Measurements from ENCODE around the gene TBL1X. TPM values are rescaled to one million over a fixed set of nuclear protein-coding genes. Genes with fewer than 3 reads are reported as not detected.

The TBL1X gene
- total RNA-seq (2022): 15.0 and 21.7 TPM in 2 replicates
- Bru-seq, nascent RNA: percentile 67 among the genes with signal in this experiment
- BruChase-seq, experiment 1, labeled RNA remaining after a 6-hour chase: percentile 65 among the genes with signal in this experiment
- percentile 65 among the genes with signal in this experiment for BruChase-seq, experiment 2, labeled RNA remaining after a 2-hour chase
- long read RNA-seq, full-length matches to known transcripts: 5 of 21 reads
- long read RNA-seq, partial matches to known transcripts: 6 of 21 reads
- long read RNA-seq, other reads (novel, unspliced or antisense): 10 of 21 reads

GRCh38 chrX:9464435-9465371, at the start of gene TBL1X:
Gene TBL1X (plus strand): TSS chrX:9465058. CDS start chrX:9653587, 188,529 bp downstream.
- Mint-ChIP-seq H3K27me3 (ENCODE audit: insufficient read depth, unreplicated experiment) (no peaks in the 10 kb centered on the region), H3K9me3 (ENCODE audit: unreplicated experiment) (no peaks in the 10 kb centered on the region), H3K4me1 (ENCODE audit: insufficient read depth, unreplicated experiment) (peaks cover 14% of the 10 kb centered on the region), H3K36me3 (ENCODE audit: insufficient read depth, unreplicated experiment) (peaks cover 12% of the 10 kb centered on the region), H3K27ac (ENCODE audit: low read depth, unreplicated experiment) (no peak within 1 kb of the TSS), H3K4me3 (ENCODE audit: unreplicated experiment) (peak within 1 kb of the TSS; percentile 57)
- POLR2A ChIA-PET: interaction anchor here (0.6 to 0.9 kb wide), 2 partner anchors 112 to 300 kb away, joined by 3 read pairs; no protein-coding TSS in a partner anchor
- intact Hi-C loops (cut with micrococcal nuclease): no loop called here
- BruUV-seq (replicated peaks): no TSS peak
- CTCF ChIA-PET: interaction anchor here (1.0 kb wide), 1 partner anchor 438 kb away, joined by 3 read pairs; no protein-coding TSS in a partner anchor
- no peak for TF ChIP-seq CTCF (IDR thresholded peaks at IDR 0.05; ENCODE audit: unreplicated experiment)
- DNase-seq (ENCODE audit: unreplicated experiment): no peak

- Mint-ChIP-seq H3K4me3 (ENCODE audit: unreplicated experiment) (no peak overlapping the region), H3K27me3 (ENCODE audit: insufficient read depth, unreplicated experiment) (no peaks in the 10 kb centered on the region), H3K36me3 (ENCODE audit: insufficient read depth, unreplicated experiment) (peaks cover 4% of the 10 kb centered on the region), H3K4me1 (ENCODE audit: insufficient read depth, unreplicated experiment) (peaks cover 16% of the 10 kb centered on the region), H3K9me3 (ENCODE audit: unreplicated experiment) (peaks cover 7% of the 10 kb centered on the region), H3K27ac (ENCODE audit: low read depth, unreplicated experiment) (peak overlapping the region; percentile 85)
- no peak for TF ChIP-seq CTCF (IDR thresholded peaks at IDR 0.05; ENCODE audit: unreplicated experiment)
- BruUV-seq (replicated peaks): no TSS peak
- intact Hi-C loops (cut with micrococcal nuclease): no loop called here
- peak; percentile 66 for DNase-seq (ENCODE audit: unreplicated experiment)
- ChIA-PET CTCF (interaction anchor here (0.6 kb wide), 2 partner anchors 21 to 403 kb away, joined by 3 read pairs; no protein-coding TSS in a partner anchor), POLR2A (interaction anchor here (0.8 kb wide), 1 partner anchor 24 kb away, joined by 3 read pairs; no protein-coding TSS in a partner anchor)
These were observed 48.1 kb upstream of the TBL1X start for GRCh38 chrX:9416562-9417348.

GRCh38 chrX:9418262-9418661, 46.6 kb upstream of the TBL1X start:
- DNase-seq (ENCODE audit: unreplicated experiment): no peak
- no TSS peak for BruUV-seq (replicated peaks)
- CTCF ChIA-PET: interaction anchor here (0.6 to 0.7 kb wide), 2 partner anchors 9 to 47 kb away, joined by 3 to 4 read pairs; no protein-coding TSS in a partner anchor
- intact Hi-C loops (cut with micrococcal nuclease): no loop called here
- peaks cover 16% of the 10 kb centered on the region for H3K4me1 Mint-ChIP-seq (ENCODE audit: insufficient read depth, unreplicated experiment)
- POLR2A ChIA-PET: no interaction called here
- H3K9me3 Mint-ChIP-seq (ENCODE audit: unreplicated experiment): peaks cover 7% of the 10 kb centered on the region
- no peak overlapping the region for H3K27ac Mint-ChIP-seq (ENCODE audit: low read depth, unreplicated experiment)
- no peak for TF ChIP-seq CTCF (IDR thresholded peaks at IDR 0.05; ENCODE audit: unreplicated experiment)
- peaks cover 4% of the 10 kb centered on the region for H3K36me3 Mint-ChIP-seq (ENCODE audit: insufficient read depth, unreplicated experiment)
- no peak overlapping the region for H3K4me3 Mint-ChIP-seq (ENCODE audit: unreplicated experiment)
- no peaks in the 10 kb centered on the region for H3K27me3 Mint-ChIP-seq (ENCODE audit: insufficient read depth, unreplicated experiment)
